PFSK-1 (cell line): ENCODE data around the gene PLSCR2.

Experiments
- FOXP2 ChIP-seq: optimal IDR thresholded peaks from 2 replicates; pipeline ENCODE3; 2011; ENCODE audit warnings: borderline replicate concordance, control low read depth, inconsistent platforms; ENCODE audit not compliant: insufficient read depth; ENCODE audit errors: extremely low read length, extremely low read depth
- POLR2AphosphoS5 ChIP-seq: IDR thresholded peaks from 2 replicates; pipeline ENCODE4 v1.6.1; 2012; ENCODE audit warnings: low read depth, mild to moderate bottlenecking, control low read depth, low read length, moderate library complexity
- SIN3A ChIP-seq: IDR thresholded peaks from 2 replicates; pipeline ENCODE4 v1.6.1; 2012; ENCODE audit warnings: mild to moderate bottlenecking, low read length, moderate library complexity, borderline replicate concordance; ENCODE audit not compliant: insufficient read depth
- TAF1 ChIP-seq: IDR thresholded peaks from 2 replicates; pipeline ENCODE4 v1.6.1; 2012; ENCODE audit warnings: low read length, control low read depth, borderline replicate concordance; ENCODE audit not compliant: insufficient read depth
- TF ChIP-seq, protein P1 (sequence below), 2 experiments: IDR thresholded peaks; 2 replicates each; pipeline versions ENCODE4 v1.6.1 to v1.8.0; 2011 to 2012; ENCODE audit warnings: low read depth in 2 of 2, low read length in 2 of 2, control low read depth in 1 of 2, inconsistent platforms in 1 of 2, mild to moderate bottlenecking in 1 of 2, moderate library complexity in 1 of 2; ENCODE audit not compliant: insufficient read depth in 1 of 2

The PLSCR2 gene

DNA sequence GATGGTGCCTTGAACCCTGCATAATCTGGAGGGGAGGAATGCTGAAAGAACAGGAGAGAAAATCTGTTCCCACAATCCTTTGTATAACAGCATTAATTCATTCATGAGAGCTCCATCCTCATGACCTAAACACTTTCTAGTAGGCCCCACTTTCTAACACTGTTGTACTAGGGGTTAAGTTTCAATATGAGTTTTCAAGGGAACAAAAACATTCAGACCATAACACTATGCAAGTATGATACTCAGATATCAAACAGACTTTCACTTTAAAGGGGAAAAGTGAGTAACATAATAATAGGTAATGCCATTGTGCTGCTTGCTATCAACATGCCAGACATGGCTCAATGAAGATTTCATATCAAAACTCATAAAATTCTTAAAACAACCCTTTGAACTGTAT, 32.4 kb upstream of the PLSCR2 start:
- TF ChIP-seq, protein P1, sequence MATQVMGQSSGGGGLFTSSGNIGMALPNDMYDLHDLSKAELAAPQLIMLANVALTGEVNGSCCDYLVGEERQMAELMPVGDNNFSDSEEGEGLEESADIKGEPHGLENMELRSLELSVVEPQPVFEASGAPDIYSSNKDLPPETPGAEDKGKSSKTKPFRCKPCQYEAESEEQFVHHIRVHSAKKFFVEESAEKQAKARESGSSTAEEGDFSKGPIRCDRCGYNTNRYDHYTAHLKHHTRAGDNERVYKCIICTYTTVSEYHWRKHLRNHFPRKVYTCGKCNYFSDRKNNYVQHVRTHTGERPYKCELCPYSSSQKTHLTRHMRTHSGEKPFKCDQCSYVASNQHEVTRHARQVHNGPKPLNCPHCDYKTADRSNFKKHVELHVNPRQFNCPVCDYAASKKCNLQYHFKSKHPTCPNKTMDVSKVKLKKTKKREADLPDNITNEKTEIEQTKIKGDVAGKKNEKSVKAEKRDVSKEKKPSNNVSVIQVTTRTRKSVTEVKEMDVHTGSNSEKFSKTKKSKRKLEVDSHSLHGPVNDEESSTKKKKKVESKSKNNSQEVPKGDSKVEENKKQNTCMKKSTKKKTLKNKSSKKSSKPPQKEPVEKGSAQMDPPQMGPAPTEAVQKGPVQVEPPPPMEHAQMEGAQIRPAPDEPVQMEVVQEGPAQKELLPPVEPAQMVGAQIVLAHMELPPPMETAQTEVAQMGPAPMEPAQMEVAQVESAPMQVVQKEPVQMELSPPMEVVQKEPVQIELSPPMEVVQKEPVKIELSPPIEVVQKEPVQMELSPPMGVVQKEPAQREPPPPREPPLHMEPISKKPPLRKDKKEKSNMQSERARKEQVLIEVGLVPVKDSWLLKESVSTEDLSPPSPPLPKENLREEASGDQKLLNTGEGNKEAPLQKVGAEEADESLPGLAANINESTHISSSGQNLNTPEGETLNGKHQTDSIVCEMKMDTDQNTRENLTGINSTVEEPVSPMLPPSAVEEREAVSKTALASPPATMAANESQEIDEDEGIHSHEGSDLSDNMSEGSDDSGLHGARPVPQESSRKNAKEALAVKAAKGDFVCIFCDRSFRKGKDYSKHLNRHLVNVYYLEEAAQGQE (IDR thresholded peaks at IDR 0.05; ENCODE audit: insufficient read depth in 1 of 2, low read depth in 2 of 2, low read length in 2 of 2) = no peak
- TF ChIP-seq SIN3A (no peak), POLR2AphosphoS5 (no peak)

DNA sequence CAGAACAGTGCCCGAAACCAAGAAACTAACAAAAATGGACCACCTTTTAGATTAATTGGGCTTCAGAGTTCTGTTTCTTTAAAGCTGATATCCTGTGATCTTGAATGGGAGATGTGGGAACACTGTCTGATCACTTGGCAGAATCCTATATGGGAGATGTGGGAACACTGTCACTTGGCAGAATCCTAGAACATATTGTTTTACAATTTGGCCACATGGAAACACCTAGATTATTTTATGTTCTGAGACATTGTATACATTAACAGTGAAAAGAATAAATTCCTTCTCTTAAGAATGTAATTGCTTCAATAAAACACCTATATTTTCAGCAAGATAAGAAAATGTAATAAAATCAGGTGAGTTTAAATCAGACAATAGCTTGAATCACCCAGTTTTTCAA, 30.3 kb upstream of the PLSCR2 start:
- TF ChIP-seq FOXP2 = no peak
- TF ChIP-seq SIN3A = no peak
- TF ChIP-seq, protein P1 (IDR thresholded peaks at IDR 0.05; ENCODE audit: insufficient read depth in 1 of 2, low read depth in 2 of 2, low read length in 2 of 2) = no peak
- no peak for TF ChIP-seq TAF1
- no peak for TF ChIP-seq POLR2AphosphoS5

DNA sequence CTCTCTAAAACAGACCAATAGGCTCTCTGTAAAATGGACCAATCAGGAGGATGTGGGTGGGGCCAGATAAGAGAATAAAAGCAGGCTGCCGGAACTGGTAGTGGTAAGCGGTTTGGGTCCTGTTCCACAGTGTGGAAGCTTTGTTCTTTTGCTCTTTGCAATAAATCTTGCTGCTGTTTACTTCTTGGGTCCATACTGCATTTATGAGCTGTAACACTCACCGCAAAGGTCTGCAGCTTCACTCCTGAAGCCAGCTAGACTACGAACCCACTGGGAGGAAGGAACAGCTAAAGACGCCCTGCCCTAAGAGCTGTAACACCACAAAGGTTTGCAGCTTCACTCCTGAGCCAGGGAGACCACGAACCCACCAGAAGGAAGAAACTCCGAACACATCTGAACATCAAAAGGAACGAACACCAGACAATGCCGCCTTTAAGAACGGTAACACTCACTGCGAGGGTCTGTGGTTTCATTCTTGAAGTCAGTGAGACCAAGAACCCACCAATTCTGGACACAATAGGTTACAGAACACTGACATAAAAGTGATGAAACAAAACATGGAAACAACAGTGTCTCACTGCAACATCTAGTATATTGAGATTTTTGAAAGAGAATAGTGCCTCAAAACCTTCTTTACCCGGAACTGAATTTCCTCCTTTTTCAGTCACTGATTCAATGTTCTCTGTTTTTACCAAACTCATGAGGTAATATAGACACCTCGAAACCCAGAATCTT, 28.8 kb upstream of the PLSCR2 start:
- TF ChIP-seq POLR2AphosphoS5 = no peak
- TF ChIP-seq FOXP2 = no peak
- TF ChIP-seq, protein P1 (IDR thresholded peaks at IDR 0.05; ENCODE audit: insufficient read depth in 1 of 2, low read depth in 2 of 2, low read length in 2 of 2) = no peak
- no peak for TF ChIP-seq TAF1
- no peak for TF ChIP-seq SIN3A

DNA sequence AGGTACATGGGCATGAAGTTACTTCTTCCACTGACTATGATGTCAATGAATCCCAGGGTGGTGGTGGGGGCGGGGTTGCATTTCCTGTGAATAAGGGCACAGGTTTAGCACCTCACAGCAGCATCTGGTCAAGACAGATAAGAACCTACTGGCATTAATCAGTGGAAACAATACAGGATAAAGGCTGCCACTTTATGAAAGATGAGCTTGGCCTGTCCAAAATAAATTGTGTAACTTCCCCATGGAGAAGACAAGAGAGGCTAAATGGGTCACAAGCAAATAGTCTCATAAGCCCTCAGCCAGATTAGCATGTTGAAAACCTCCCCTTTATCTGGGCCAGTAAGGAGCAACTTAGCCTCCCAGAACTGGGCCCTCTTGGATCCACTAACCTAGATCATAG, 27.4 kb upstream of the PLSCR2 start:
- no peak for TF ChIP-seq SIN3A
- no peak for TF ChIP-seq FOXP2
- TF ChIP-seq POLR2AphosphoS5 = no peak
- TF ChIP-seq, protein P1 (IDR thresholded peaks at IDR 0.05; ENCODE audit: insufficient read depth in 1 of 2, low read depth in 2 of 2, low read length in 2 of 2) = no peak
- TF ChIP-seq TAF1 = no peak

DNA sequence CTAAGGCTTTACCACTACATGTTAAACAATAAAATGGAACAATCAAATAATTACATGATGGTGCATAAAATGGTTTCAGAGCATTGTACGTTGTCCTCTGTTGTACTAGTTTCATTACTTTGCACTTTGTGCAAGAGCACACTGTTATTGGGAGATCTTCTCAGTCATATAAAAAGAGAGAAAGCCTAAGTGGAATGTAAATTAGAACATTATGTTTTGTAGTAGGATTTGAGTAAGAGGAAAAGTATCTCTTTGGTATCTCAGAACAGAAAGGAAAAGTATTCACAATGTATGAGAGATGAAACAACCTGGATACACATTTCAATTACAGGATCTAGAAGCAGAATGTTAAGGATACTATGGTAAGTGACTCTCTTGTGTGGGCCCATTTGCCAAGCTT, 26.9 kb upstream of the PLSCR2 start:
- TF ChIP-seq POLR2AphosphoS5 (no peak), FOXP2 (no peak), SIN3A (no peak), TAF1 (no peak)
- TF ChIP-seq, protein P1 (IDR thresholded peaks at IDR 0.05; ENCODE audit: insufficient read depth in 1 of 2, low read depth in 2 of 2, low read length in 2 of 2) = no peak
